ENCODE data around the gene CEACAM21. TPM values are rescaled to one million over a fixed set of nuclear protein-coding genes. Genes with fewer than 3 reads are reported as not detected.

Gene CEACAM21
- total RNA-seq, 1 experiment from 2014 or later, result not detected

DNA sequence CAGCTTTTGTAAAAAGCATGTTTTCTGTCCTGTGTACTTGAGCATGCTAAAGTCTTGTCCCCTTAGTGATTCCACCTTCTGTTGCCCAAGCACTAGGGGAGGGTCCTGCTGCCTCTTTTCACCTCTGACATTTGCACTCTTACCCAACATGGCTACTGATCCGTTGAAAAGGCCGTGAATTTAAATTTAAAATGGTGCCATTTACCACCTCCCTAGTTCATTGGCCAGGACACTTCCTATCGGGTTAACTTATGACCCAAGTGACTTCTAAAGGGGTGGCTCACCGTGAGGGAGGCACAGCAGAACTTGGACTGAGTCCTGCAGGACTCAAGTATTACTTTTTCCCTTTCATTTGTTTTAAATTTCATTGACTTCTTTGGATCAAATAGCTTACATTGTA, 33.3 kb upstream of the CEACAM21 start:
- Histone ChIP-seq H2BK15ac (ENCODE audit: low read depth, low read length) (no peak overlapping the region), H3K79me1 (ENCODE audit: insufficient read depth, low read depth, low read length, poor library complexity, severe bottlenecking) (no peaks in the 10 kb centered on the region), H2BK5ac (ENCODE audit: insufficient read length, low read length) (no peak overlapping the region), H3K23me2 (ENCODE audit: insufficient read length, low read depth, low read length, poor library complexity, severe bottlenecking) (no peaks in the 10 kb centered on the region), H4K8ac (replicated peaks; ENCODE audit: insufficient read length, low read depth, low read length) (no peak overlapping the region), H3T11ph (ENCODE audit: low read length) (no peak overlapping the region), H2AFZ (ENCODE audit: low read length) (no peak overlapping the region), H2AK5ac (ENCODE audit: insufficient read length, low read length) (no peak overlapping the region), H3K56ac (ENCODE audit: insufficient read length, low read depth, low read length) (no peak overlapping the region), H3K79me2 (ENCODE audit: insufficient read depth, low read length) (no peaks in the 10 kb centered on the region), H3K9ac (ENCODE audit: extremely low read depth, insufficient read length, low read length) (no peak overlapping the region), H4K20me1 (ENCODE audit: control insufficient read depth, insufficient read depth, insufficient read length) (no peaks in the 10 kb centered on the region), H2BK12ac (ENCODE audit: insufficient read length, low read depth, low read length) (no peak overlapping the region), H4K5ac (ENCODE audit: insufficient read length, low read depth, low read length) (no peak overlapping the region), H3K27ac (ENCODE audit: insufficient read length, low read depth, low read length) (no peak overlapping the region), H2BK120ac (ENCODE audit: low read depth, low read length, poor library complexity, severe bottlenecking) (no peak overlapping the region), H2BK20ac (ENCODE audit: low read depth, low read length, poor library complexity, severe bottlenecking) (no peak overlapping the region), H3K27me3 (ENCODE audit: insufficient read depth, low read length) (no peaks in the 10 kb centered on the region), H3K23ac (ENCODE audit: insufficient read length, low read depth, low read length) (no peak overlapping the region), H4K91ac (ENCODE audit: insufficient read length, low read depth, low read length) (no peak overlapping the region), H3K4me2 (ENCODE audit: insufficient read depth, insufficient read length, low read length) (no peak overlapping the region), H3K14ac (ENCODE audit: insufficient read depth, low read length) (no peak overlapping the region), H3K4ac (ENCODE audit: low read depth, low read length) (no peak overlapping the region), H3K9me3 (ENCODE audit: control insufficient read depth, low read depth, low read length) (no peaks in the 10 kb centered on the region), H3K18ac (ENCODE audit: insufficient read length, low read depth, low read length) (no peak overlapping the region), H3K4me1 (ENCODE audit: insufficient read depth, low read length) (no peaks in the 10 kb centered on the region)
- Mint-ChIP-seq H3K9me3 (peaks cover 66 to 80% of the 10 kb centered on the region in 2 experiments), H3K4me1 (no peaks in the 10 kb centered on the region), H3K27ac (no peak overlapping the region), H3K36me3 (ENCODE audit: insufficient read depth in 1 of 3, low read depth in 3 of 3) (peaks cover 0 to 14% (median 3%) of the 10 kb centered on the region in 3 experiments; a peak in 3 of 7 replicates), H3K4me3 (no peak overlapping the region), H3K27me3 (ENCODE audit: low read depth) (no peaks in the 10 kb centered on the region; the same call in 1 of the 2 replicates)
- no CpG with 5 or more reads among the region's 4 CpGs for WGBS (ENCODE audit: extremely low coverage, insufficient read length, low lambda C conversion rate)
- no peak for DNase-seq
- TF ChIP-seq, protein P1, sequence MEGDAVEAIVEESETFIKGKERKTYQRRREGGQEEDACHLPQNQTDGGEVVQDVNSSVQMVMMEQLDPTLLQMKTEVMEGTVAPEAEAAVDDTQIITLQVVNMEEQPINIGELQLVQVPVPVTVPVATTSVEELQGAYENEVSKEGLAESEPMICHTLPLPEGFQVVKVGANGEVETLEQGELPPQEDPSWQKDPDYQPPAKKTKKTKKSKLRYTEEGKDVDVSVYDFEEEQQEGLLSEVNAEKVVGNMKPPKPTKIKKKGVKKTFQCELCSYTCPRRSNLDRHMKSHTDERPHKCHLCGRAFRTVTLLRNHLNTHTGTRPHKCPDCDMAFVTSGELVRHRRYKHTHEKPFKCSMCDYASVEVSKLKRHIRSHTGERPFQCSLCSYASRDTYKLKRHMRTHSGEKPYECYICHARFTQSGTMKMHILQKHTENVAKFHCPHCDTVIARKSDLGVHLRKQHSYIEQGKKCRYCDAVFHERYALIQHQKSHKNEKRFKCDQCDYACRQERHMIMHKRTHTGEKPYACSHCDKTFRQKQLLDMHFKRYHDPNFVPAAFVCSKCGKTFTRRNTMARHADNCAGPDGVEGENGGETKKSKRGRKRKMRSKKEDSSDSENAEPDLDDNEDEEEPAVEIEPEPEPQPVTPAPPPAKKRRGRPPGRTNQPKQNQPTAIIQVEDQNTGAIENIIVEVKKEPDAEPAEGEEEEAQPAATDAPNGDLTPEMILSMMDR (conservative IDR thresholded peaks at IDR 0.05), result no peak
